ENCODE data around the gene LPP.

GRCh38 chr3:188531210-188531609, 377.3 kb downstream of the LPP start:
- no peak for TF ChIP-seq CTCF (IDR thresholded peaks at IDR 0.05)
- no peak for TF ChIP-seq POLR2AphosphoS5 (IDR thresholded peaks at IDR 0.05)
